Omental fat pad (tissue), 4 donors: Measurements from ENCODE around the gene RND1. TPM values are rescaled to one million over a fixed set of nuclear protein-coding genes. Genes with fewer than 3 reads are reported as not detected.
"Not testable (repeated sequence)": the region's sequence is repeated elsewhere in the genome, so short reads cannot be mapped to it uniquely, and the experiment has no call there.

Source experiments
- ATAC-seq: fragments of 150-250 bp; one replicate; pipeline ENCODE4 v1.9.1; 2016; ENCODE audit warnings: mild to moderate bottlenecking, moderate library complexity; ENCODE audit not compliant: low FRiP score
- DNase-seq: peaks from one replicate; pipeline ENCODE4 v3.0.0-alpha.2; 2019; ENCODE audit warnings: low spot score
- CTCF ChIP-seq, 3 donors: fragments of 450-650 bp; IDR thresholded peaks; one replicate each; pipeline ENCODE4 v1.5.1; 2016 to 2017; ENCODE audit warnings: antibody characterized with exemption in 3 of 3, mild to moderate bottlenecking in 3 of 3, moderate library complexity in 2 of 3
- total RNA-seq, 4 donors: library from RNA; depleted of rRNA; stranded (reverse); fragments of >200 nt; gene quantifications; one replicate each; pipeline ENCODE4 v1.1.0, GENCODE V29; 2016

The RND1 gene
- total RNA-seq, 4 donors from 2014 or later: 1.3 to 5.8 (median 4.6) TPM

GRCh38 chr12:48869191-48869590 lies 3.5 kb upstream of the RND1 start:
- no peak for ATAC-seq
- no peak for TF ChIP-seq CTCF (IDR thresholded peaks at IDR 0.05)
- no peak for DNase-seq

- ATAC-seq (no peak), DNase-seq (no peak)
- TF ChIP-seq CTCF (IDR thresholded peaks at IDR 0.05): no peak
Measured at GRCh38 chr12:48868451-48868850, 2.8 kb upstream of the RND1 start.

GRCh38 chr12:48866052-48866711 lies 512 bp upstream of the RND1 start:
- DNase-seq (no peak), ATAC-seq (no peak)
- no peak for TF ChIP-seq CTCF (IDR thresholded peaks at IDR 0.05)

- DNase-seq (no peak), ATAC-seq (no peak)
- TF ChIP-seq CTCF (IDR thresholded peaks at IDR 0.05): no peak
Measured at GRCh38 chr12:48863291-48863690, 2.4 kb downstream of the RND1 start.

- DNase-seq: no peak
- ATAC-seq: no peak
- no peak for TF ChIP-seq CTCF (IDR thresholded peaks at IDR 0.05)
Measured at GRCh38 chr12:48862760-48863159, 2.9 kb downstream of the RND1 start.

GRCh38 chr12:48861111-48861510 lies 4.6 kb downstream of the RND1 start:
- TF ChIP-seq CTCF (IDR thresholded peaks at IDR 0.05): no peak
- no peak for ATAC-seq

GRCh38 chr12:48860236-48860635 lies 5.4 kb downstream of the RND1 start:
- not testable (repeated sequence) for ATAC-seq

More at GRCh38 chr12:48861111-48861510, 4.6 kb downstream of the RND1 start:
- DNase-seq: no peak

More at GRCh38 chr12:48860236-48860635, 5.4 kb downstream of the RND1 start:
- not testable (repeated sequence) for DNase-seq
